OCI-LY7 (cell line): Measurements from ENCODE around the gene TMPRSS11F. TPM values are rescaled to one million over a fixed set of nuclear protein-coding genes. Genes with fewer than 3 reads are reported as not detected.

Experiments
- BruUV-seq: library from RNA; stranded (reverse); fragments of 400-500 nt; replicated peaks from 2 replicates; lab custom pipeline; 2021; lab: Mats Ljungman, UMichigan
- CTCF ChIA-PET: fragments of 300-600 bp; sonication (Branson Sonifier 250); formaldehyde crosslinking; loops from one replicate; lab custom pipeline; 2022; ENCODE audit warnings: antibody characterized with exemption; ENCODE audit not compliant: unreplicated experiment; lab: Charles Lee
- POLR2A ChIA-PET: fragments of 300-600 bp; sonication (Branson Sonifier 250); formaldehyde crosslinking; loops from one replicate; lab custom pipeline; 2022; ENCODE audit warnings: antibody characterized with exemption; lab: Charles Lee
- DNase-seq: peaks from one replicate; pipeline ENCODE4 v3.0.0-alpha.2; 2015; ENCODE audit warnings: low spot score
- H2AFZ ChIP-seq: fragments of 200-600 bp; sonication (generic), shearing (Covaris generic); 2 replicates; pipeline ENCODE4 v1.6.1; 2014; ENCODE audit warnings: mild to moderate bottlenecking, antibody characterized with exemption, low read length, moderate library complexity
- H3K27ac ChIP-seq: fragments of 200-600 bp; sonication (generic); 2 replicates; pipeline ENCODE4 v1.5.1; 2014; ENCODE audit warnings: mixed run types, low read depth, mild to moderate bottlenecking, moderate library complexity, low read length, inconsistent platforms; ENCODE audit not compliant: poor library complexity, severe bottlenecking
- H3K36me3 ChIP-seq: fragments of 200-600 bp; sonication (generic); 2 replicates; pipeline ENCODE4 v1.6.1; 2014; ENCODE audit warnings: mild to moderate bottlenecking, antibody characterized with exemption, low read length, moderate library complexity, mixed read lengths; ENCODE audit not compliant: insufficient read depth
- H3K4me1 ChIP-seq: fragments of 200-600 bp; sonication (generic); 2 replicates; pipeline ENCODE4 v1.5.1; 2014; ENCODE audit warnings: mild to moderate bottlenecking, low read length; ENCODE audit not compliant: insufficient read depth, poor library complexity, severe bottlenecking
- H3K4me2 ChIP-seq: fragments of 200-600 bp; sonication (generic); 2 replicates; pipeline ENCODE4 v1.6.1; 2014; ENCODE audit warnings: mild to moderate bottlenecking, low read length
- H3K4me3 ChIP-seq: fragments of 200-600 bp; sonication (generic); 2 replicates; pipeline ENCODE4 v1.5.1; 2014; ENCODE audit warnings: mild to moderate bottlenecking, low read depth, low read length; ENCODE audit not compliant: poor library complexity, severe bottlenecking
- H3K79me2 ChIP-seq: fragments of 200-600 bp; sonication (generic); 2 replicates; pipeline ENCODE4 v1.6.1; 2016; ENCODE audit warnings: low read depth, mild to moderate bottlenecking, low read length, moderate library complexity, mixed read lengths; ENCODE audit not compliant: insufficient read depth
- H3K9me2 ChIP-seq: fragments of 200-600 bp; sonication (generic); 2 replicates; pipeline ENCODE4 v1.6.1; 2016; ENCODE audit warnings: mild to moderate bottlenecking, low read length, mixed read lengths; ENCODE audit not compliant: insufficient read depth
- H3K9me3 ChIP-seq: fragments of 200-600 bp; sonication (generic); 2 replicates; pipeline ENCODE4 v1.6.1; 2014; ENCODE audit warnings: mild to moderate bottlenecking, mixed run types, low read length, mixed read lengths
- H4K20me1 ChIP-seq: fragments of 200-600 bp; sonication (generic); 2 replicates; pipeline ENCODE4 v1.6.1; 2014; ENCODE audit warnings: mild to moderate bottlenecking, antibody characterized with exemption, low read length, moderate library complexity, mixed read lengths; ENCODE audit not compliant: insufficient read depth
- EZH2phosphoT487 ChIP-seq: fragments of 200-600 bp; sonication (generic); IDR thresholded peaks from 2 replicates; pipeline ENCODE4 v1.6.1; 2018; ENCODE audit warnings: low read depth, borderline replicate concordance, mild to moderate bottlenecking, mixed run types, antibody characterized with exemption, low read length, moderate library complexity, mixed read lengths
- intact Hi-C: fragments of 100-400 bp; cut with micrococcal nuclease; formaldehyde crosslinking; loops from one replicate; pipeline ENCODE4 v1.10.0; 2022; ENCODE audit not compliant: unreplicated experiment
- small RNA-seq: library from RNA; depleted of rRNA; stranded (forward); fragments of <200 nt; gene quantifications from one replicate; pipeline ENCODE3, GENCODE V24; 2014
- total RNA-seq, 2 experiments: library from RNA; depleted of rRNA in 1 of 2; stranded (reverse); fragments of >200 nt in 1 of 2; shearing (Covaris generic) in 1 of 2; gene quantifications; 2 replicates each; pipeline ENCODE4 v1.2.3, GENCODE V29; 2014 to 2022
- TF ChIP-seq, protein P1 (sequence below): fragments of 200-600 bp; sonication (generic); conservative IDR thresholded peaks from 2 replicates; pipeline ENCODE4 v1.5.1; 2014; ENCODE audit warnings: mild to moderate bottlenecking, antibody characterized with exemption, low read length, moderate library complexity, mixed read lengths

TMPRSS11F gene
- total RNA-seq, 2 experiments from 2014 or later: not detected

DNA sequence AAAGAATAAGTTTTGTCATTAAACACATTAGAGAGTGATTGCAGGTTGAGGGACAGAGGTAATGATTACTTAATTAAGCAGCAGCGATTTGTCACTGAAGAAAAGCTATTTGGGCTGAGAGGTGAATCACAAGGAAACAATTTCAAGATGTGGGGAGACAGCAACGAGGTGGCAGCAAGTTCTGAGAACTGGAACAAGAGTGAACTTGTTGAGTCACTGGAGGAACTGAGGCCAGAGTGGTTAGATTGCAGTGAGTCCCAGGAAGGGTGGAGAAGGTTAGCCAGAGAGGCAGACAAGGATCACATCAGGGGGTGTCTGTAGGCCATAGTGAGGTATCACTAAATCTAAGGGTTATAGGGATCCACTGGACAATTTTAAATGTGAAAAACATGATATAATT is 108.5 kb downstream of the TMPRSS11F start:
- intact Hi-C loops: no loop called here
- Histone ChIP-seq H4K20me1 (no peaks in the 10 kb centered on the region), H3K9me3 (no peaks in the 10 kb centered on the region), H3K4me2 (no peak overlapping the region), H3K4me1 (no peaks in the 10 kb centered on the region), H3K4me3 (no peak overlapping the region), H2AFZ (no peak overlapping the region), H3K79me2 (no peaks in the 10 kb centered on the region), H3K36me3 (no peaks in the 10 kb centered on the region), H3K27ac (no peak overlapping the region), H3K9me2 (no peaks in the 10 kb centered on the region)
- no peak for DNase-seq
- CTCF ChIA-PET: no interaction called here
- no TSS peak for BruUV-seq
- POLR2A ChIA-PET: interaction anchor here (0.6 kb wide), 1 partner anchor 619 kb away, joined by 3 read pairs; no protein-coding TSS in a partner anchor
- TF ChIP-seq EZH2phosphoT487: no peak
- TF ChIP-seq, protein P1, sequence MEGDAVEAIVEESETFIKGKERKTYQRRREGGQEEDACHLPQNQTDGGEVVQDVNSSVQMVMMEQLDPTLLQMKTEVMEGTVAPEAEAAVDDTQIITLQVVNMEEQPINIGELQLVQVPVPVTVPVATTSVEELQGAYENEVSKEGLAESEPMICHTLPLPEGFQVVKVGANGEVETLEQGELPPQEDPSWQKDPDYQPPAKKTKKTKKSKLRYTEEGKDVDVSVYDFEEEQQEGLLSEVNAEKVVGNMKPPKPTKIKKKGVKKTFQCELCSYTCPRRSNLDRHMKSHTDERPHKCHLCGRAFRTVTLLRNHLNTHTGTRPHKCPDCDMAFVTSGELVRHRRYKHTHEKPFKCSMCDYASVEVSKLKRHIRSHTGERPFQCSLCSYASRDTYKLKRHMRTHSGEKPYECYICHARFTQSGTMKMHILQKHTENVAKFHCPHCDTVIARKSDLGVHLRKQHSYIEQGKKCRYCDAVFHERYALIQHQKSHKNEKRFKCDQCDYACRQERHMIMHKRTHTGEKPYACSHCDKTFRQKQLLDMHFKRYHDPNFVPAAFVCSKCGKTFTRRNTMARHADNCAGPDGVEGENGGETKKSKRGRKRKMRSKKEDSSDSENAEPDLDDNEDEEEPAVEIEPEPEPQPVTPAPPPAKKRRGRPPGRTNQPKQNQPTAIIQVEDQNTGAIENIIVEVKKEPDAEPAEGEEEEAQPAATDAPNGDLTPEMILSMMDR: no peak

DNA sequence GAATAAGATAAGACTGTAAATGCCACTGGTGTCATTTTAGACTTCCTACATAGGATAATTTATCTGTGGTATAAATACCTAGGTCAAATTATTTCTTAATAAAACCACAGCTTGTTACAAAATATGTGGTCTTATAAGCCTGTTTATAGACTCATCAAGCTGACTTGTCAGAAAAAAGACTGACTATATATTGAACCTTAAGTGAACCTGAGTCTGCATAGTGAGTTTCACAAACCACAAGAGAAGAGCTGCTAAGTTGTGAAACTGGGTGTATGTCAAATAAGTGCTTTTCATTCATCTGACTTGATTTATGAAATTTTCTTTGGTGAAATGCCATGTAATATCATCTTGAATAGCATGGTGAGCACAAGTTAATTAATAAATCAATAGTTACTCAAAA is 118.0 kb downstream of the TMPRSS11F start:
- TF ChIP-seq EZH2phosphoT487: no peak
- TF ChIP-seq, protein P1: no peak
- H4K20me1 ChIP-seq: no peaks in the 10 kb centered on the region
- ChIA-PET POLR2A (no interaction called here), CTCF (no interaction called here)
- no peak overlapping the region for H2AFZ ChIP-seq
- no peaks in the 10 kb centered on the region for H3K9me3 ChIP-seq
- H3K36me3 ChIP-seq: no peaks in the 10 kb centered on the region
- no peak overlapping the region for H3K4me2 ChIP-seq
- H3K4me1 ChIP-seq: no peaks in the 10 kb centered on the region
- intact Hi-C loops: no loop called here
- no peak overlapping the region for H3K4me3 ChIP-seq
- H3K9me2 ChIP-seq: no peaks in the 10 kb centered on the region
- H3K79me2 ChIP-seq: no peaks in the 10 kb centered on the region
- no peak for DNase-seq
- BruUV-seq: no TSS peak
- no peak overlapping the region for H3K27ac ChIP-seq

Small RNAs within 50 kb of the gene (small RNA-seq; reads per million reads assigned to genes)
- gene RNU6-95P: 0.16 reads per million

Other genes starting within 250 kb of the TMPRSS11F start
- gene TMPRSS11D, start 245.9 kb downstream of the TMPRSS11F start, total RNA-seq (2014; rRNA removed; shearing (Covaris generic)): not detected in 2 replicates
- not detected in 2 replicates for gene TMPRSS11D, start 245.9 kb downstream of the TMPRSS11F start, total RNA-seq (2022)
- gene TMPRSS11A, start 166.4 kb downstream of the TMPRSS11F start, total RNA-seq (2014; rRNA removed; shearing (Covaris generic)): not detected in 2 replicates
- gene TMPRSS11A, start 166.4 kb downstream of the TMPRSS11F start, total RNA-seq (2022): not detected in 2 replicates
- gene TMPRSS11B, start 115.8 kb upstream of the TMPRSS11F start, total RNA-seq (2014; rRNA removed; shearing (Covaris generic)): not detected in 2 replicates
- gene TMPRSS11B, start 115.8 kb upstream of the TMPRSS11F start, total RNA-seq (2022): not detected in 2 replicates
- gene YTHDC1, start 220.2 kb upstream of the TMPRSS11F start, total RNA-seq (2014; rRNA removed; shearing (Covaris generic)): 62.4 and 65.3 TPM in 2 replicates
- gene YTHDC1, start 220.2 kb upstream of the TMPRSS11F start, total RNA-seq (2022): 93.0 and 102 TPM in 2 replicates